Peyer's patch (tissue), 4 donors: ENCODE data around the gene MAPK8IP1. TPM values are rescaled to one million over a fixed set of nuclear protein-coding genes. Genes with fewer than 3 reads are reported as not detected.
A peak's percentile ranks its signal among the peaks of the same experiment; 100 is the strongest.

Experiments used
- DNase-seq, 3 donors: peaks; one replicate each; pipeline ENCODE4 v3.0.0-alpha.2; 2017 to 2019
- H3K27ac ChIP-seq, 4 donors: fragments of 200-600 bp; sonication (generic); one replicate each; pipeline ENCODE4 v1.5.1; 2016 to 2019
- H3K27me3 ChIP-seq, 2 donors: fragments of 200-600 bp; sonication (generic); one replicate each; pipeline ENCODE4 v1.5.1; 2019
- H3K36me3 ChIP-seq, 3 donors: fragments of 200-600 bp; sonication (generic); one replicate each; pipeline ENCODE4 v1.5.1; 2016 to 2019
- H3K4me1 ChIP-seq, 4 donors: fragments of 200-600 bp; sonication (generic); one replicate each; pipeline ENCODE4 v1.5.1; 2016 to 2019
- H3K4me3 ChIP-seq, 4 donors: fragments of 200-600 bp; sonication (generic); 1 replicate in 3 of 4; 2 replicates in 1 of 4; pipeline ENCODE4 v1.5.1; 2016 to 2019; ENCODE audit warnings: mild to moderate bottlenecking in 1 of 4
- H3K9me3 ChIP-seq, 4 donors: fragments of 200-600 bp; sonication (generic); one replicate each; pipeline ENCODE4 v1.5.1; 2016 to 2019; ENCODE audit warnings: mild to moderate bottlenecking in 1 of 4
- POLR2A ChIP-seq, 2 donors: fragments of 450-650 bp; IDR thresholded peaks; one replicate each; pipeline ENCODE4 v1.5.1; 2017; ENCODE audit warnings: antibody characterized with exemption in 2 of 2, mild to moderate bottlenecking in 2 of 2, moderate library complexity in 2 of 2
- total RNA-seq, 4 donors: library from RNA; depleted of rRNA; stranded (reverse); fragments of >200 nt; gene quantifications; one replicate each; pipeline ENCODE4 v1.1.0, GENCODE V29; 2016
- TF ChIP-seq, protein P1 (sequence below), 6 experiments: fragments of 450-650 bp in 4 of 6; fragments of 200-600 bp in 2 of 6; sonication (generic) in 1 of 6; IDR thresholded peaks; one replicate each; pipeline ENCODE4 v1.5.1; 2017 to 2019; ENCODE audit warnings: antibody characterized with exemption in 6 of 6, mild to moderate bottlenecking in 3 of 6, moderate library complexity in 1 of 6

MAPK8IP1 gene
- total RNA-seq, 4 donors from 2014 or later: 1.1 to 17.3 (median 3.3) TPM

DNA sequence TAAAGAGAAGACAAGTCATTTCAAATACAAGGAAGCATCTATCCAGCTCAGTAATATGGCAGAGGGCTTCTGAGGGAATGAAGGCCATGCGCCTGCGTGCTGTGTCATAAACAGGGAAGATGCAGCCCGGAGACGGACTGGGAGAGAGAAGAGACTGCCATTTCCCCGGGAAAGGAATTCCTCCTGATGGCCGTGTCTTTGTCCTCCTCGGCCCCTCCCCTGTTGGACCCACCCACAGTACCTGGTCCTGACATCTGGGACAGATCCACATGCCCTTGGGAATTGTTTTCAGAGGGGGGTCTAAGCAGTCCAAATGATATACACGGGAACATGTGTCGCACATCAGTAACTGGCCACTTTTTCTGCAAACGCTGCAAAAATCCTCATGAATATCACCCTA lies 52.5 kb downstream of the MAPK8IP1 start:
- TF ChIP-seq, protein P1, sequence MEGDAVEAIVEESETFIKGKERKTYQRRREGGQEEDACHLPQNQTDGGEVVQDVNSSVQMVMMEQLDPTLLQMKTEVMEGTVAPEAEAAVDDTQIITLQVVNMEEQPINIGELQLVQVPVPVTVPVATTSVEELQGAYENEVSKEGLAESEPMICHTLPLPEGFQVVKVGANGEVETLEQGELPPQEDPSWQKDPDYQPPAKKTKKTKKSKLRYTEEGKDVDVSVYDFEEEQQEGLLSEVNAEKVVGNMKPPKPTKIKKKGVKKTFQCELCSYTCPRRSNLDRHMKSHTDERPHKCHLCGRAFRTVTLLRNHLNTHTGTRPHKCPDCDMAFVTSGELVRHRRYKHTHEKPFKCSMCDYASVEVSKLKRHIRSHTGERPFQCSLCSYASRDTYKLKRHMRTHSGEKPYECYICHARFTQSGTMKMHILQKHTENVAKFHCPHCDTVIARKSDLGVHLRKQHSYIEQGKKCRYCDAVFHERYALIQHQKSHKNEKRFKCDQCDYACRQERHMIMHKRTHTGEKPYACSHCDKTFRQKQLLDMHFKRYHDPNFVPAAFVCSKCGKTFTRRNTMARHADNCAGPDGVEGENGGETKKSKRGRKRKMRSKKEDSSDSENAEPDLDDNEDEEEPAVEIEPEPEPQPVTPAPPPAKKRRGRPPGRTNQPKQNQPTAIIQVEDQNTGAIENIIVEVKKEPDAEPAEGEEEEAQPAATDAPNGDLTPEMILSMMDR (IDR thresholded peaks at IDR 0.05): no peak
- no peak for TF ChIP-seq POLR2A (IDR thresholded peaks at IDR 0.05)
- H3K27ac ChIP-seq: peak overlapping the region in 1 of 4 donors; percentile 26
- H3K4me3 ChIP-seq: no peak overlapping the region
- H3K4me1 ChIP-seq: peaks cover 0 to 8% (median 2%) of the 10 kb centered on the region in 4 donors
- peaks cover 0 to 58% (median 0%) of the 10 kb centered on the region in 3 donors for H3K36me3 ChIP-seq
- no peaks in the 10 kb centered on the region for H3K27me3 ChIP-seq
- no peak for DNase-seq
- H3K9me3 ChIP-seq: no peaks in the 10 kb centered on the region

DNA sequence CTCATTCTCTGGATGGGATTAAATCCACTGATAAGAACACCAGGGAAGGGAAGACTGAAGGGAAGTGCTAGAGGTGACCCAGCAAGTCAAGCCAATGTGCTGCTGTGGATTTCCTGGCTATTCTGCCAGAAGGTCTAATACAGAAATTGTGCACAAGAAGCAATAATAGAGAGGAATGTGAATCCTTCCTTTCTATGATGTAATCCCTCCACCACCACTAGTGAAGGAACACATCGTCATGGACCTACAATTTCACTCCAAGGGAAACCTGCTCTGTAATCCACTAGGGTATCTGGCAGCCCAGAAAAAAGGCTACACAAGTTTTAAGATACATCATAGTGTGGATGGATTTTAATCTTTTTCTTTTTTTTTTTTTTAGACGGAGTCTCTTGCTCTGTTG lies 54.4 kb downstream of the MAPK8IP1 start:
- no peak for DNase-seq
- Histone ChIP-seq H3K4me1 (no peaks in the 10 kb centered on the region), H3K9me3 (no peaks in the 10 kb centered on the region), H3K27me3 (no peaks in the 10 kb centered on the region), H3K27ac (no peak overlapping the region), H3K4me3 (no peak overlapping the region), H3K36me3 (peaks cover 0 to 42% (median 0%) of the 10 kb centered on the region in 3 donors)
- no peak for TF ChIP-seq POLR2A (IDR thresholded peaks at IDR 0.05)
- TF ChIP-seq, protein P1 (IDR thresholded peaks at IDR 0.05): no peak

DNA sequence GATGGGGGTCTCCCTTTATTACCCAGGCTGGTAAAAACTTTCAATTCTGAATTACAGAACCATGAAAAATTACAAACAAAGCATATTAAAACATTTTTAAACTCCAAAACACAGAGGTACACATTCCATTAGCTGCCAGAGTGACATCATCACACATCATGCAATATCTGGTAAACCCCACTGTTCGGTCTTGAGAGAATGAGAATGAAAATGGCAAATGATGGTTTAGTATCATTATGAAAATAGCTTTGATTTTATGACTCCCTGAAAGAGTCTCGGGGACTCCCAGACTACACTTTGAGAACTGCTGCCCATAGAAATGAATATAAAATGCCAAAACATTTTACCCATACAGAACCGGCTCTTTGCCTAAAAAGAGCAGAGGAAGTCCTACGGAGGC lies 55.8 kb downstream of the MAPK8IP1 start:
- H3K4me3 ChIP-seq: no peak overlapping the region
- no peaks in the 10 kb centered on the region for H3K4me1 ChIP-seq
- TF ChIP-seq, protein P1 (IDR thresholded peaks at IDR 0.05): no peak
- TF ChIP-seq POLR2A (IDR thresholded peaks at IDR 0.05): no peak
- H3K27me3 ChIP-seq: no peaks in the 10 kb centered on the region
- no peaks in the 10 kb centered on the region for H3K9me3 ChIP-seq
- DNase-seq: no peak
- peaks cover 0 to 43% (median 0%) of the 10 kb centered on the region in 3 donors for H3K36me3 ChIP-seq
- no peak overlapping the region for H3K27ac ChIP-seq

DNA sequence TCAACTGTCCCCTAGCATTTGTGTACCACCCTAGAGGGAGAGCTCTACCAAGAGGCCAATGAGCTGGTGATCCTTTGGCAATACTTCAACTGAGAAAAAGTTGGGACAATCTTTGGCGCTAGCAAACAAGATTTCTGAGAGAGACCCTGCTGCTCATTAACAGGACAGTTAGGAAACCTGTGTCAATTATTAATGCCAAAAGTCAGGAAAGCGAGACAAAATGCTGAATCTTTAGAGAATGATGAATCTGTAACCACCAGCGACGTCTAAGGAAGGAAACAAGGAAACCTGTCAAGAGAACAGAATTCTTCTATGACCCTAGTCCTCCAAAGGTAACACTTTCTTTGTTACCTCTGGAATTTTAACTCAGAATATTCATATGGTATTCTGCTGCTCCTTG lies 56.9 kb downstream of the MAPK8IP1 start:
- no peaks in the 10 kb centered on the region for H3K27me3 ChIP-seq
- no peak overlapping the region for H3K4me3 ChIP-seq
- H3K36me3 ChIP-seq: peaks cover 0 to 45% (median 0%) of the 10 kb centered on the region in 3 donors
- no peaks in the 10 kb centered on the region for H3K9me3 ChIP-seq
- no peak overlapping the region for H3K27ac ChIP-seq
- H3K4me1 ChIP-seq: no peaks in the 10 kb centered on the region
- no peak for DNase-seq
- TF ChIP-seq POLR2A (IDR thresholded peaks at IDR 0.05): no peak
- TF ChIP-seq, protein P1 (IDR thresholded peaks at IDR 0.05): no peak

DNA sequence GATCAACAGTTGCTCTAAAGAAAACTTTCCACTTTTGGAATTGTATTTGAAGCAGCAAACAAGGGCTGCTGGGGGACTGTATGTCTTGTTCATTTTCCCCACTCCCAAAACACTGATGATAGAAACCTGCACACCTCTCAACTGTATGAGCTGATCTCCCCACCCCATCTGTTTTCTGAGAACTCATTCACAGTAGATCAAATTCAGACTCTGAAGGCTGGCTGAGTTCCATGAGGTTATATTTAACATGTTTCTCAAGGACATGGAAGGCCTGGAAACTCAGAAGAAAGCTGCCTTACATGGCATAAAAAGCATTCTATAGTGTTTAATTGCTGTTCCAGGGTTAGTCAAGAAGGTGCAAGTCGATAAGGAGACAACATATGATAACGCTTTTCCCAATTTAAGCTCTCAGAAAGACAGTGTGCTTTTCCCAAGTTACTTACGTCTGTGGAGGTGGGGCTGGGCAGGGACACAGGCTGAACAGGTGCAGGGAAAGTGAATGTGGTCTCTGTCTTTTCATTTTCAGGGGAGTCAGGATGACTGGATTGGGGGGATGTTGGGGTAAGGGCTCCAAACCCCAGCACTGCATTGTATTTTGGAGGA lies 60.0 kb downstream of the MAPK8IP1 start:
- no peaks in the 10 kb centered on the region for H3K27me3 ChIP-seq
- H3K4me1 ChIP-seq: no peaks in the 10 kb centered on the region
- TF ChIP-seq, protein P1 (IDR thresholded peaks at IDR 0.05): no peak
- no peak for TF ChIP-seq POLR2A (IDR thresholded peaks at IDR 0.05)
- no peak for DNase-seq
- no peaks in the 10 kb centered on the region for H3K9me3 ChIP-seq
- H3K36me3 ChIP-seq: peaks cover 0 to 61% (median 0%) of the 10 kb centered on the region in 3 donors
- no peak overlapping the region for H3K27ac ChIP-seq
- H3K4me3 ChIP-seq: no peak overlapping the region
